WERI-Rb-1 (cell line): Measurements from ENCODE around the gene MACROD2.

Experiments
- DNase-seq: peaks from one replicate; pipeline ENCODE4 v3.0.0-alpha.2; 2020
- H3K27ac ChIP-seq: fragments of 250-450 bp; sonication (Bioruptor Pico); 2 replicates; pipeline ENCODE4 v1.5.1; 2020; ENCODE audit warnings: mild to moderate bottlenecking, moderate library complexity
- H3K27me3 ChIP-seq: fragments of 250-450 bp; sonication (Bioruptor Pico); 2 replicates; pipeline ENCODE4 v1.5.1; 2021; ENCODE audit warnings: mild to moderate bottlenecking, low read depth, moderate library complexity; ENCODE audit not compliant: insufficient read depth, severe bottlenecking
- H3K36me3 ChIP-seq: fragments of 250-450 bp; sonication (Bioruptor Pico); 2 replicates; pipeline ENCODE4 v1.5.1; 2020; ENCODE audit warnings: mild to moderate bottlenecking, moderate library complexity
- H3K4me3 ChIP-seq: 2 replicates; pipeline ENCODE4 v1.5.1; 2011; ENCODE audit warnings: low read depth, mild to moderate bottlenecking, control low read depth, low read length
- H3K9me3 ChIP-seq: fragments of 250-450 bp; sonication (Bioruptor Pico); 2 replicates; pipeline ENCODE4 v1.5.1; 2021; ENCODE audit warnings: mild to moderate bottlenecking, moderate library complexity; ENCODE audit not compliant: severe bottlenecking
- CTCF ChIP-seq: IDR thresholded peaks from 2 replicates; pipeline ENCODE4 v1.5.1; 2011; ENCODE audit warnings: low read depth, mild to moderate bottlenecking, control low read depth, inconsistent platforms, low read length

MACROD2 gene

GRCh38 chr20:15834857-15835256 lies 1839.5 kb downstream of the MACROD2 start:
- Histone ChIP-seq H3K4me3 (no peak overlapping the region), H3K36me3 (no peaks in the 10 kb centered on the region), H3K27me3 (no peaks in the 10 kb centered on the region), H3K27ac (no peak overlapping the region), H3K9me3 (no peaks in the 10 kb centered on the region)
- no peak for TF ChIP-seq CTCF
- DNase-seq: no peak

- Histone ChIP-seq H3K36me3 (no peaks in the 10 kb centered on the region), H3K4me3 (no peak overlapping the region), H3K27me3 (no peaks in the 10 kb centered on the region), H3K27ac (no peak overlapping the region), H3K9me3 (no peaks in the 10 kb centered on the region)
- no peak for DNase-seq
- TF ChIP-seq CTCF: no peak
Observed at GRCh38 chr20:15835811-15836210, 1840.5 kb downstream of the MACROD2 start.

GRCh38 chr20:15836634-15837033 lies 1841.3 kb downstream of the MACROD2 start:
- Histone ChIP-seq H3K4me3 (no peak overlapping the region), H3K27me3 (no peaks in the 10 kb centered on the region), H3K27ac (no peak overlapping the region), H3K36me3 (no peaks in the 10 kb centered on the region), H3K9me3 (no peaks in the 10 kb centered on the region)
- no peak for DNase-seq
- TF ChIP-seq CTCF: no peak

DNA sequence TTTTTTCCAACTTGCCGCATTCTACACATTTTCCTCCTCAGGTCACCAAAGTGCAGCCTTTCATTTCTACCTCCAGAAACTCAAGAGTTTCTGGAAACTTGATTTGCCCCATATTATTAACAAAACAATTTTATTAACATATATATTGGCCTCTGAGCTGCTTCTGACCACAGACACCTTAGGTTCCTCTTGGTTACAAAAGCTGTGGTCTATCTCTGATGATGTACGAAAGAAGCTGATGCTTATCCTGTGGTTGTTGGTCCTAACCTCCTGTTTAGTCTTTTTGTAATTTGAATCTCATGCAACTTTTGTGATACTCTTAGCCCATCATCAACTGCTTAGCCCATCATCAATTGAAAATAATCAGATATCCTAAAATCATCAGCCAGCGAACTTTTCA lies 1842.2 kb downstream of the MACROD2 start:
- Histone ChIP-seq H3K4me3 (no peak overlapping the region), H3K36me3 (no peaks in the 10 kb centered on the region), H3K9me3 (no peaks in the 10 kb centered on the region), H3K27ac (no peak overlapping the region), H3K27me3 (no peaks in the 10 kb centered on the region)
- TF ChIP-seq CTCF: no peak
- DNase-seq: no peak

GRCh38 chr20:15838466-15838865 lies 1843.2 kb downstream of the MACROD2 start:
- no peak for TF ChIP-seq CTCF
- Histone ChIP-seq H3K36me3 (no peaks in the 10 kb centered on the region), H3K27me3 (no peaks in the 10 kb centered on the region), H3K9me3 (no peaks in the 10 kb centered on the region), H3K27ac (no peak overlapping the region), H3K4me3 (no peak overlapping the region)
- no peak for DNase-seq

DNA sequence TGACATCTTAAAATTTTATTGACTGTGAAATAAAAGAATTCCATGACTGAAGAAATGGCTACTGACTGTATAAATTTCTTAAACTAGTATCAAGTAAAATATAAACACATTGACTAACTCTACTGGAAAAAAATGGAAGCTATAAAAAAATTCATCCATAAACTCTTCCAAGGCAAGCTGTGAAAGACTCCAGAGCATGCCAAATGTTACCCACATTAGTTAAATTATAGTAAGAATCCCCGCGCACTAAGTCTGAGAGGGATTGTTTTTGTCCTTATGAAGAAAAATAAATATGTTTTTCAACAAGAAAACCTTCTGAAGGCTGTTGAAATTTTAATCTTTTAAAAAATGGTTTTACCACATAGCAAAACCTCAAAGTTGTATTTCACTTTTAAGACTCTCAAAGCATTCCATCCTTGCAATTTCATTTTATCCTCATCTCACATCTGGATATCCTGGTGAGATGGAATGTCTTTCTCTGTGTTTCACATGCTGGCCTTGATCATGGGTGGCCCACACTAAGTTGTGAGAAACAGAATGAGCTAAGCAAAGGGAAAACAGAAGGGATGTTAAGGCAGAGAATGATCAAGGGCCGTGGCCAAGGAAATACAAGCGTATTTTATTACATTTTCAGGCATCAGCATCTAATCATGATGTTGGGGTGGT lies 1845.5 kb downstream of the MACROD2 start:
- Histone ChIP-seq H3K27me3 (no peaks in the 10 kb centered on the region), H3K27ac (no peak overlapping the region), H3K4me3 (no peak overlapping the region), H3K9me3 (no peaks in the 10 kb centered on the region), H3K36me3 (no peaks in the 10 kb centered on the region)
- DNase-seq: no peak
- TF ChIP-seq CTCF: no peak
